GM18517 (cell line): ENCODE results near the gene WBP2.
"Not testable (repeated sequence)": the region's sequence is repeated elsewhere in the genome, so short reads cannot be mapped to it uniquely, and the experiment has no call there.

Experiments
- ATAC-seq: cut with Tn5 transposase; IDR thresholded peaks from one replicate; pipeline ENCODE4 v1.9.1; 2021; ENCODE audit warnings: mild to moderate bottlenecking, moderate library complexity; ENCODE audit not compliant: unreplicated experiment

WBP2 gene

DNA sequence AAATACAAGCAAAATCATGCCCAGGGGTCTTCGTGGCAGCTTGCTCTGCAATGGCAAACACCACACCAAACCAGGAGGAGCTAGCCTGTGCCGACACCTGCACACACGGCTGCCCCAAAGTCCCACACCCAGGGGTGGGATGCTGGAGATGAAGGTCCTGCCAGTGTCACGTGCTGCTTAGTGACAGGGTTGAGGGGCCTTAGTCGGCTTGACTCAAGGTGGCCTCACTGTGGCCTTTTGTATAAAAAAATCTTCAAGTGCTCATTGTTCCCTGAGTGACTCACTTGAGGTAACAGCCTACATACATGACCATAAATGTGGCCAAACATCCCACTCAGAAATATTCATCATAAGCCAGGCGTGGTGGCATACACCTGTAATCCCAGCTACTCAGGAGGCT, 34.3 kb upstream of the WBP2 start:
- no peak for ATAC-seq

DNA sequence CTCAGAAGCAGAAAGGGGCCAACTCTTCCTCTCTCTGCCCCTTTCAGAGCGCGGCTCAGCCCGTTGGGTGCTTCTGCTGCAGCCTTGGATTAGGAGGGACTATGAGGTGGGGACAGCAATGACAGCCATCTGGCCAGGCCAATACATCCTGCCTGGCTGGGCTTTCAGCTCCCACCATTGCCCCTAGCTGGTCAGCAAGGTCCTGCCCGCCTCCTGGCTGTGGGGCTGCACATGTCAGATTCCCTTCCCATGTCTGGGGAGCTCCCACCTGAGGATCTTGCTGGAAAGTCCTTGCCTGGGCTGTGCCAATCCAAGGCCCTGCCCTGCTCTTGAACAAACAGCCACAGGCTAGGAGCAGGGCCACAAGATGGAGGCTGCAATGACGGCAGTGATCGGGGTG, 33.3 kb upstream of the WBP2 start:
- ATAC-seq = no peak

DNA sequence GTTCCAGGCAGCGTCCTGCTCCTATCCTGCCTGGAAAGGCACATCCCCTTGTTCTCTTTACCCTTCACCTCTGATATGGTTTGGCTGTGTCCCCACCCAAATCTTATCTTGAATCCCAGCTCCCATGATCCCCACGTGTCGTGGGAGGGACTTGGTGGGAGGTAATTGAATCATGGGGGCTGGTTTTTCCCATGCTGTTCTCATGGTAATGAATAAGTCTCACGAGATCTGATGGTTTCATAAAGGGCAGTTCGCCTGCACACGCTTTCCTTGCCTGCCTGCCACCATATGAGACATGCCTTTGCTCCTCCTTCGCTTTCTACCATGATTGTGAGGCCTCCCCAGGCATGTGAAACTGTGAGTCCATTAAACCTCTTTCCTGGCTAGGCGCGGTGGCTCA, 30.7 kb upstream of the WBP2 start:
- not testable (repeated sequence) for ATAC-seq

DNA sequence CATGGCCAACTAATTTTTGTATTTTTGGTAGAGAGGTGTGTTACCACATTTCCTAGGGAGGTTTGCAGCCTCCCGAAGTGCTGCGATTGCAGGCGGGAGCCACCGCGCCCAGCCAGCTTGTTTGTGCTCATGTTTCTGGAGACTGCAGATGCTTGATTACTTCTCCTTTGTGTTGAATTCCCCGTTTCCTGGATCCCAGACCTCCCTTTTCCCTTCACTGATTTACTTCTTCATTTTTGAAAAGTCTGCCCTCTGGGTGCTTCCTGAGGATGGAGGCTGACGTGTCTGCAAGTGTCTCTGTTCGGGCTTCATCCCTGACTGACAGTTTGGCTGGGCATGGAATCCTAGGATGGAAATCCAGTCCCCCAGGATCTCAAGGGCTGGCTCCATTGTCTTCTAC, 30.3 kb upstream of the WBP2 start:
- no peak for ATAC-seq

DNA sequence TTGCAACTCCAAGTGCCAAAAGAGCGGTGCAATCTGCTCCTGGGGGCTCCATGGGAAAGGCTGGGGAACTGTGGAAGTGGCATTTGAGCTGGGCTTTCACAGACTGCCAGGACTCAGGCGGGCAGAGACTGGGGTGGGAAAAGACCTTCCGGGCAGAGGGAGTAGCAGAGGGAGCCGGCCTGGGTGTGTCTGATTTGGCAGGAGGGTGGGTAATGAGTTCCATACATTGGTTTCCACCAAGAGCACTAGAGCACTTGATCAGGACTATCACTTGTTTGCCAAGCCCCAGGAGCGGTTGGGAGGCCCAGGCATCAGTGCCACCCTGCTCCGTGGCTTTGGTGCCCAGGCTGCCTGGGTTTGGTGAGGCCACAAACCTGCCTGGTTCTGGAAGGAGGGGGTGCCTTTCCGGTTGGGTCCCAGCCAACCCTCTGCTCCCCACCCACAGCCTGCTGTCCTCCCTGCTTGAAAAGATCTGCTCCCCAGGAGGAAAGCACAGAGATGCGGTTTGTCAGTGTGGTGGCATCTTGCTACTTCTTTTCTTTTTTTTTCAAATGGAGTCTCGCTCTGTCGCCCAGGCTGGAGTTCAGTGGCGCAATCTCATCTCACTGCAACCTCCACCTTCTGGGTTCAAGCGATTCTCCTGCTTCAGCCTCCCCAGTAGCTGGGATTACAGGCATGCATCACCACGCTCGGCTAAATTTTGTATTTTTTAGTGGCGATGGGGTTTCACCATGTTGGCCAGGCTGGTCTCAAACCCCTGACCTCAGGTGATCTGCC, 26.7 kb upstream of the WBP2 start:
- ATAC-seq = no peak

DNA sequence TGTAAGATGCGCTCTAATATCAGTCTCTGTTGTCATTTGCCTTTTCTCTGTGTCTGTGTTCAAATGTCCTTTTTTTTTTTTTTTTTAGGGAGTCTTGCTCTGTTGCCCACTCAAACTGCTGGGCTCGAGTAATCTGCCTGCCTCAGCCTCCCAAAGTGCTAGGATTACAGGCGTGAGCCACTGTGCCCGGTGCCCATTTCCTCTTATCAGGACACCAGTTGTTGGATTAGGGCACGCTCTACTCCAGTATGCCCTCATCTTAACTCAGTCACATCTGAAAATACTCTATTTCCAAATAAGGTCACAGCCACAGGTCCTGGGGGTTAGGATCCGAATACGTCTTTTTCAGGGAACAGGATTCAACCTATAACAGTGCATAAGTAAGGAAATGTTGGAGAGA, 25.1 kb upstream of the WBP2 start:
- ATAC-seq = no peak

DNA sequence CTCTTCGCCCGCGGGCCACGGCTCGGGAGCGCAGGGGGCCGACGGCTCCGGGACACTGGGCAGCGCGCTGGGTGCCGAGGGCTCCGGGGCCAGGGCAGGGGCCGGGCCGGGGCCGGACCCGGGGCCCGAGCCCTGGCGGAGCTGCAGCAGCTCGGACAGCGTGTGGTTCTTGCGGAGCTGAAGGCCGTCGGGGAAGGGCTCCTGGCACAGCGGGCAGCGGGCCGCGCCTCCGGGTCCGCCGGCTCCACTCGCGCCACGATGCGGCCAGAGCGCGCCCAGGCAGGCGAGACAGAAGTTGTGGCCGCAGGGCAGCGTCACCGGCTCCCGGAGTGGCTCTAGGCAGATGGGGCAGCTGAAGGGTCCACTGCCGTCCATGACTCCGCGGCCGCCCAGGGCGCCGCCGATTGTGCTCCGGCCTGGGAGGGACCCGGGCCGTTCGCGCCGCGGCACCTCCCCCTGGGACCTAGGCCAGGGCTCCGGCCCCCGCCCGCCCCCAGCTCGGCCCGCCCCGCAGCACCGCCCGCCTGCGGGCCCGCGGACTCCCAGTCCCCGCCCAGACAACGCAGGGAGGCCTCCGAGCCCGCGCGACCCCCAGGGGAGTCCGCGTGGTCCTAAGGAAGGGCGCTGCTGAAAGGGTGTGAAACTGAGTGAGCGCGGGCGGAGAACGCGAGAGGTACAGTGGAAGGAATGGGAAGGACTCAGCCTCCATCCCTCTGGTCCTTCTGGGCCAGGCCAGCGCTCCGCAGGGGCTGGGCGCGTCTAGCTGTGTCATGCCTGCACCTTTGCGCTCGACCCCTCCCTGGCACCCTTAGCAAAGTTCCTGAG, 23.3 kb upstream of the WBP2 start, which contains the start of gene TRIM47:
TRIM47 (minus strand) TSS at position 408 of the 825 bp plus-strand sequence; CDS start at position 375, 33 bp downstream.
- ATAC-seq = no peak

DNA sequence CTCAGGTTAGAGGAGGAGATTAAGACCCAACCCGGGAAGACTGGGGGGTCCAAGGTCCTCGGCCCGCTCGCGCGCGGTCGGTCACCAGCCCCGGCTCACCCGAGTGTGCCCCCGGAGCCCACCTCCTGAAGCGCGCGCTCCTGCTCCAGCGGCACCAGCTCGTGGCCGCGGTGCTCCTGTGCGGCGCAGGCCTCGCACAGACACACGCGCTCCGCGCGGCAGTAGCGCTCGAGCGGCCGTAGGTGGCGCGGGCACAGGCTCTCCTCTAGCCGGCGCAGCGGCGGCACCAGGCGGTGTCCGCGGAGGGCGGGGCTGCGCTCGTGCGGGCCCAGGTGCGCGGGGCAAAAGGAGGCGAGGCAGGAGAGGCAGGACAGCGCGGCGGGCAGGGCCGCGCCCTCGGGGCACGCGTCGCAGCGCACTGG, 22.6 kb upstream of the WBP2 start:
- no peak for ATAC-seq

DNA sequence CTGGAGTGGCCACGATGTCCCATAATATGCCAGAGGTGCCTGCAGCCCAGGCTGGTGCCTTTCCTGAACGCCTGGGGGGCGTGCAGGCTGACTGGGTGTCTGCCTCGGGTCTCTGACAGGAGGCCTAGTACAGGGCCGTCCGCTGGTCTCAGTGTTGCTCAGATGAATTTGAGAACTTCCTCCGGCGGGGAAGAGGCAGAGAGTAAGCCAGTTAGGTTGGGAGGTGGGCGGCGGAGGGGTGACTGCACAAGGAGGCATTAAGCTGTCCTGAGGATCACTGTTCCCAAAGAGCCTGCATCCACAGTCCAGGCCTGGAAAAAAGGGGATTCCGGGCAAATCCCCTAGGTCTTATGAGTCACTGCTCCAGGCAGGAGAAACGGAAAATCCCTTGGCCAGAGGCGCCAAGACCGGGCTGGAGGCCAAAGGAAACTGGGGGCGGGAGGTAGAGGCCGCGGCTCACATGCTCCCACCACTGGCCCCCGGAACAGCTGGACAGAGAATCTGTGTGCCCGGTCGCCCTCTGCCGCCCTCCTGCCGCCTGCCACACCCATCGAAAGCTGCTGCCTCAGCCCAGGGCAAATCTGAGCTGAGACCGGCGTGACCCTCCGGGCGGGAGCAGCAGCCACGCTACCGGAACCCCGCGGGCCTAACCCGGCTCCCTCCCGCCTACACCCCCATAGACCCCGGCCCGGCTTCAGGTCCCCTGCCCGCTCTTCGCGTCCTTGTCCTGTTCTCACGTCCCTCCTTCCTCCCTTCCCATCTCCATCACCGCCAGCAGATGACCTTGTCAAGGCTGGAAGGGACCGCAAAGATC, 22.0 kb upstream of the WBP2 start:
- ATAC-seq = no peak

DNA sequence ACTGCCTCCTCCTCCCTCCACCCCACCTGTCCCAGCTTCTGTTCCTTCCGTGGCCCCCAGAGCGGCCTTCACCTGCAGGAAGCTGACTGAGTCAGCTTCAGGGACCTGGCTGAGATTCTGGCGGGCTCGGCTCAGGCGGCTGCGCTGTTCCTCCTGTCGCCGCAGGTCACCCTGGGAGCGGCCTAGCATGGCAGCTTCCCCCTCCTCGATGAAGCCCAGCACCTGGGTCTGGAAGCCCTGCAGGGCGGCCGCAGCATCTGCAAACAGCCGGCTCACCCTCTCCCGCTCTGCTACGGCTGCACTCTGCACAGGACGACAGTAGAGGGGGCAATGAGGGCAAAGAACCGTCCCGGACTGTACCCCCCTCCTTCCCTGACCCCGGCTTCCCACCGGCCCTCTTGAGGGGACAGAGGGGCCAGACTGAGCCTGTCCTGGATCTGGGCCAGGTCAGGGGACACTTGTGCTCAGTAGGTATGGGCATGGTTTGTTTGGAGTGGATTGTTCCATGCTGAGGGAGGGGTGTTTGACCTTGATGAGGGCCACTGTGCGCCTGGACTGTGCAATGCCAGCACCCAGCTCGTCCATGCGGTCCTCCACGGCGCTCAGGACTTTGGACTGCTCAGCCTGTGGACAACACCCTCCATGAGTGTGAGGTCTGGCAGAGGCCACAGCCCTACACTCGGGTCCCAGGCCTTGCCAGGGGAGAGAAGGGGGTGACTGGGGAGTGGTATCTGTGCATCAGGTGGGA, 21.2 kb upstream of the WBP2 start:
- no peak for ATAC-seq

DNA sequence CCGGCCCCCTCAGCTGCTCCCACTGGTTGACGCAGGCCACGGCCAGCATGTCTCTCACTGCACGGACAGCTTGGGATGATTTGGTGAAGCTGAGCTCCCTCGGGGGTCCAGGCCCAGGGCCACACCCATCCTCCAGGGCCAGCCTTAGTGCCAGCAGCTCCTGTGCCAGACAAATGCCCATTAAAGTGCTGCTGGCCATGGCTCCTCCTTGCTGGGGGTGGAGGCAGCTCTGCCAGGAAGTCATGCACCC, 20.7 kb upstream of the WBP2 start:
- no peak for ATAC-seq

DNA sequence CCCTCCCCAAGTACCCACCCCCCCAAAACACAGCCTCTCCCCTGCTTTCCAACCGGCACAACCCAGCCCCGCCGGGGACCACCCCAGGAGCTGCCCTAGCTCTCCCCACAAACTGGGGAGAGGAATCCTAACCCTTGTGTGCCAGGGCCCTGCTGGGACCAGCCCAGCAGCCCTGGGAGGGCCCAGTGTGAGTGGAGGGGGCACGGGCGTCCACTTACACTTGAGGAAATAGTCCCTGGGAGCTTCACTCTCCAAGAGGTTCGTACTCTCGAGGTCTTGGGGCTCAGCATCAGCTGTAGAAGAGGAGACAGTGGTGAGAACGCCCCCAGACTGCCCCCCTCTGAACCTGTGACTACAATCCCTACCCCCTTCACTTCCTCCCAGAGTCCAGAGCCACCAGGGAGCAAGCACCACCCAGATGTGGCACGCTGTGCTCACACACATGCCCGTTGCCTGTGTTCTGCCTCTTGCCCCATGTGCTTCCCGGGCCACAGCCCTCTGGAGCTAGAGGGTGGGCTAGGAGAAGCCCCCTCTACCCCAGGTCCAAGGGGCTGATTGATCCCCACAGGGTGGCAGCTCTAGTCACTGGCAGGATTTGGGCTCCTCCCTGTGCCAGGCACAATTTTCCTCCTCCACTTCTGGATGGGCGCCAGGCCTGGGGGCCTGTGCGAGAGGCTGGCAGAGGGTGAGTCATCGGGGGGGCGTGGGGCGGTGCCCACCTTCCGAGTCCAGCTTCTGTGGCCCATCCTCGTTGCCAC, 20.2 kb upstream of the WBP2 start:
- no peak for ATAC-seq

DNA sequence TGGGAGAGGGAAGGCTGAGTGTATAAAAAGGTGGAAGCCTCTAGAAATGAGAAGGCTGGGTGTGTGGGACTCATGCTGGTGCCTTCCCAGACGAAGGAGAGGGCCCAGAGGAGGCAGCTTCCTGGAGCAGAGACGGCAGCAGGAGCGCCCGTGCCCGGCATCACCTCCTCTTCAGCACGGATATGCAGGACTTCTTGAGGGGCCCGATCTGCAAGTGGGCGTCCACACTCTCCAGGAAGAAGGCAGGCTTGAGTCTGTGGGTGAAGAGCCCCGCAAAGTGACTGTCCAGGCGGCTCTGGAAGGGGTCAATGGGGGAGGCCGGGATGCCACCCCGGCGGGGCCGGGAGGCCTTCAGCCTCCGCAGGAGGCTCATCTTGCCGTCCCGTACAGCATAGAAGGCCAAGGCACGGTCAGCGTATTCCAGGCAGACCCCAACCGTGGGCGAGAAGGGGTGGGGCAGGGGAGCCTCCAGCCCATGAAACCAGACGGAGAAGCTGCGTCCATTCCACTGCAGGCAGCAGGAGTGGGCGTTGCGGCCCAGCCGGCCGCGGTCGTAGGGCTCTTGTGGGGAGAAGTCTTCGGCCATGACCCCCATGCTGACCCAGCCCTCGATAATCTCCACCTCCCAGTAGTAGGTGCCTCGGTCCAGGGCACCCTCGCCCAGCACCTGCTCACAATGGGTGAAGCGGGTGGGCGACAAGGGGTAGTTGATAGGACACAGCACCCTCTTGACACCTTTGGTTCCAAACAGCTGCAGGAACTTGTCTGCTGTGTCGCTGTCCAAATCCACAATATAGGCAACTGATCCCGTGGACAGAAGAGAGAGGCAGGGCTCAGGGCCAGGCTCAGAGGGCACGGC, 19.4 kb upstream of the WBP2 start:
- no peak for ATAC-seq

DNA sequence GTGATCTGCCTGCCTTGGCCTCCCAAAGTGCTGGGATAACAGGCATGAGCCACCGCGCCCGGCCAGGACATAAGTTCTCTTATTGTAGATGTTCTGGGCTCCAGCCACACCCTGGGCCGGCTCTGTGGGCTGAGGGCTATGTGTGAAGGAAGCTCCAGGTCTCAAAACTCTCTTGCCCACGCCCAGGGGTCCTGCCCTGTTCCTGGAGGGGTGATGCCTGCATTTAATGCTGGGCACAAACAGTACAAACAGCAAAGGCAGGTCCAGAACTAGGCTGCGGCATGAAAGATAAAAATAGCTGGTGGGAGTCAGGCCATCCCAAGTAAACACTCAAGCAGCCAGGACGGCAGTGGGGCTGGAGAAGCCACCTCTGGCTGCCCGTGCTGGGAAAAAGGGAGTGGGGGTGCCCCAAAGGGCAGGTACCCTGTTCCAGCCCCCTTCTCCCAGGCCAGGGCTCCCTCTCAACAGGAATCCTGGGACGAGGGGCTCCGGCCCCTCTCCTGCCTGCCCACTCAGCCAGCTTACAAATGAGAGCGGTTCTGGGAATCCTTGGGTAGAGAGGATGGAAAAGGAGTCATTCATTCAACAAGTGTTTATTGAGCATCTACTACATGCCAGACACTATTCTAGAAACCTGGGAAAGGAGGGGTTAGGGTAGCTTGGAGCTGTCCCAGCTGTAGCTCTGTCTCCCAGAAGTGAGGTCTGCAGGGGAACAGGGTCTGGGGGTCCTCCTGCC, 18.6 kb upstream of the WBP2 start:
- no peak for ATAC-seq

DNA sequence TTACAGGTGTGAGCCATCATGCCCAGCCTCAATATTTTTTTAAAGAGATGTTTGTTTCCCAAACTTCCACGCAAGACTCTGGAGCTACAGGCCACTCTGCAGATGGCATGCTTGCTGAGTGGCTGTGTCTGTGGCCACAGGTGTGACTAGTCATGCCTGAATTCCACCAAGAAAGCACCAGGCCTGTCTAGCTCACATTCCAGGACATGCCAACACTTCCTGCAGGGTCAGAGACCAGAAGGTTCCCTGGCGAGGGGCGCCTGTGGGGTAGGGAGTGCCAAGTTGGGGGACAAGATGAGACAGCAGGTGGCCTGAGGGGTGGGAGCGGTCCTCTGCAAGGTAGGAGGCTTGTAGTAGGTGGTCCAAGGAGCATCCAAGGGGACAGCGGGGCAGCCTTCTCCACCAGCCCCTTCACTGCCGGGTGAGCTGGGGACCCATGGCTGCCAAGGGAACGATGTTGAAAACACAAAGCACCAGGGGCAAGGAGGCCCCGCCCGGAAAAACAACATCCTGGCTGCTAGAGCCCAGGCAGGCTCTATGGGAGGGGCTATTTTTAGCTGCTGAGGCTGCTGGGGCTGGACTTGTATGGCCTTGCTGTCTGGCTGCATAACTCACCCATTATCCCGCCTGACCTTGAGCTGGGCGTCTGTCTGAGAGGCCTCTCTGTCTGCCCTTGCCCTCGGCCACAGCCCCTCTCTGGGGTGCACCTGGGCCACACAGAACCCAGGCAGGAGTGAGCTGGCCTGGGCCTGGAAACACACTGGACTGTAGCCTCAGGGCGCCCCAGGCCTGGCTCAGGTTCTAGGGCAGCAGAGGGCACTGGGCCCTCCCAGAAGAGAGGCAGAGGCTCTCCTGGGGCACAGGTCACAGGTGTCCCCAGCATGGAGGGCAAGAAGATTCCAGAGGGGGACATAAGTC, 17.6 kb upstream of the WBP2 start:
- no peak for ATAC-seq

DNA sequence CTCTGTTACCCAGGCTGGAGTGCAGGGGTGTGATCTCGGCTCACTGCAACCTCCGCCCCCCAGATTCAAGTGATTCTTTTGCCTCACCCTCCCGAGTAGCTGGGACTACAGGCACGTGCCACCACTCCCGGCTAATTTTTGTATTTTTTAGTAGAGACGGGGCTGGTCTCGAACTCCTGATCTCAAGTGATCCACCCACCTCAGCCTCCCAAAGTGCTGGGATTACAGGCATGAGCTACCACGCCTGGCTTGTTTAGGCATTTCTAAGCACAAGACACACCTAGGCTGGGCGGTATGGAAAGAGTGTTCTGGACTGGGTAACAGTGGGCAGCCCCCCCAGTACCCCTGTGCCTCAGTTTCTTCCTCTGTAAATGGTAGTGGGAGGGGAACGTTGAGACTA, 15.1 kb upstream of the WBP2 start:
- not testable (repeated sequence) for ATAC-seq

DNA sequence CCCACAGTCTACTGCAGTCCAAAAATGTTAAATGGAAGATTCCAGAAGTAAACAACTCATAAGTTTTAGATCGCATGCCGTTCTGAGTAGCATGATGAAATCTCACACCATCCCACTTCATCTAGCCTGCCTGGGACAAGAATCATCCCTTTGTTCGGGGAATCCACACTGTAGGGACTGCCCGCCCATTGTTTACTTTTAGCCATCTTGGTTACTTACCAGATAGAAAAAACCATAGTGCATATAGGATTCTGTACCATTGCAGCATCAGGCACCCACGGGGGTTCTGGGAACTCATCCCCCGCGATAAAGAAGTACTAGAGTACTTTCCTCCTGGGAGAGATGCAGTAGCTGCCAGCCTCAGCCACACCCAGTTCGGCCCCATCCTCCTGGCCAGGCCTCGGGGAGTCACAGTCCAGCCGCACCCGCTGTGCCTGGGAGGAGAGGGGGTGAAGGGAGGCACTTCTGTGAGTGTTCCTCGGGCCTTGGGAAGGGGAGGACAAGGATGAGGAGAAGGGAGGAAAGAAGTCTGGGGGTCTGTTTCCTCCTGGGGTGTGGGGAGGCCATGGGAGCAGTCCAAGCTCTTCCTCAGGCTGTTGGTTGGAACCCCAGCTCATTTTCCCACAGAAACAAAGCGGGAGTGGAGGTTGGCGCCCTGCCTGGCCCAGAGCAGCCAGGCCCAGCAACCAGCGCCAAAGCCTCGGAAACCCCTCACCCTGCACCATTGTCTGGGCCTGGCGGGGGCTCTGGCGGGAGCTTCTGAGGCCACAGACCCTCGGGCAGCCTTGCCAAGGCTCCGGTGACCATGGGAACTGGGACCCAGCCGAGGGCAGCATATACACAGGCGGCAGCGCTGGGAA, 14.4 kb upstream of the WBP2 start:
- no peak for ATAC-seq
